Thymus (tissue), 11 donors: Measurements from ENCODE around the gene NUP35. TPM values are rescaled to one million over a fixed set of nuclear protein-coding genes. Genes with fewer than 3 reads are reported as not detected.

Source experiments
- DNase-seq, 9 donors: peaks; one replicate each; pipeline ENCODE4 v3.0.0-alpha.2; 2013; ENCODE audit warnings: low spot score in 9 of 9, low read depth in 6 of 9, missing footprints in 1 of 9
- H3K27ac ChIP-seq, 2 donors: one replicate each; pipeline ENCODE4 v1.5.1; 2013; ENCODE audit warnings: control low read depth in 1 of 2, low read depth in 1 of 2, low read length in 1 of 2, mild to moderate bottlenecking in 1 of 2, moderate library complexity in 1 of 2
- H3K27me3 ChIP-seq, 2 donors: one replicate each; pipeline ENCODE4 v1.5.1; 2013; ENCODE audit warnings: low read length in 1 of 2; ENCODE audit not compliant: control insufficient read depth in 2 of 2, insufficient read depth in 1 of 2
- H3K36me3 ChIP-seq, 2 donors: one replicate each; pipeline ENCODE4 v1.5.1; 2013; ENCODE audit warnings: low read length in 1 of 2, mild to moderate bottlenecking in 1 of 2, moderate library complexity in 1 of 2; ENCODE audit not compliant: control insufficient read depth in 2 of 2, insufficient read depth in 2 of 2
- H3K4me1 ChIP-seq, 2 donors: one replicate each; pipeline ENCODE4 v1.5.1; 2013; ENCODE audit warnings: low read length in 2 of 2; ENCODE audit not compliant: control insufficient read depth in 2 of 2, insufficient read depth in 2 of 2
- H3K4me3 ChIP-seq, 2 donors: one replicate each; pipeline ENCODE4 v1.5.1; 2013; ENCODE audit warnings: low read length in 2 of 2, control low read depth in 1 of 2, mild to moderate bottlenecking in 1 of 2
- H3K9me3 ChIP-seq, 2 donors: one replicate each; pipeline ENCODE4 v1.5.1; 2013; ENCODE audit warnings: low read length in 1 of 2, mild to moderate bottlenecking in 1 of 2; ENCODE audit not compliant: control insufficient read depth in 2 of 2, insufficient read depth in 1 of 2
- WGBS: extraction: QIAGEN DNeasy Blood & Tissue Kit; methylation state at CpG from one replicate; pipeline ENCODE4 v1.1.7; 2013; 5-methylcytosine and 5-hydroxymethylcytosine counted together
- polyA plus RNA-seq: library from polyadenylated mRNA; stranded (reverse); fragments of 200-250 nt; gene quantifications from one replicate; pipeline ENCODE4 v1.2.3, GENCODE V29; 2013
- total RNA-seq: library from RNA; stranded (reverse); fragments of 120-200 nt; gene quantifications from one replicate; pipeline ENCODE4 v1.2.4, GENCODE V29; 2013
- donor health status: healthy.

The NUP35 gene
- total and polyA plus RNA-seq, 2 donors: 12.8 to 29.9 TPM

DNA sequence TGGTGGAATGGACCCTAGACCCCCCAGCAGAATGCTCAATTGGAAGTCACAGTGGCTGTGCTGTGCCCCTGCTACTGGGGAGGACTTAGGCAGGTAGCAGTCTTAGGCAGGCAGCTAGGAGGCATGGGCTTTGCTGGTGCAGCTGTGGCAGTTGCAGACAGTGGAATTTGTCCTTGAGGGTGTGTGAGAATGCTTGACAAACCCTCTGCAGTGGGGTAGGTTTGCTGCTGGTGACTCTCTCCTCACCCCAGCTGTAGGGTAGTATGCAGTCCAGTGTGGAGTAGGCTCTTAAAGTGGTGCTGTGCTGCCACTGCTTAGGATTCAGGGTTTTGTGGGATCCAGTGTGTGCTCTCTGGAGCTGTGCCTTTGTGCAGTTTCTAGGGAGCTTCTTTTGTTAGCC lies 61.3 kb downstream of the NUP35 start:
- no peaks in the 10 kb centered on the region for H3K4me1 ChIP-seq
- no peaks in the 10 kb centered on the region for H3K9me3 ChIP-seq
- no peak overlapping the region for H3K4me3 ChIP-seq
- H3K27me3 ChIP-seq: no peaks in the 10 kb centered on the region
- peaks cover 13 to 16% of the 10 kb centered on the region in 2 donors for H3K36me3 ChIP-seq
- DNase-seq: no peak
- H3K27ac ChIP-seq: no peak overlapping the region

DNA sequence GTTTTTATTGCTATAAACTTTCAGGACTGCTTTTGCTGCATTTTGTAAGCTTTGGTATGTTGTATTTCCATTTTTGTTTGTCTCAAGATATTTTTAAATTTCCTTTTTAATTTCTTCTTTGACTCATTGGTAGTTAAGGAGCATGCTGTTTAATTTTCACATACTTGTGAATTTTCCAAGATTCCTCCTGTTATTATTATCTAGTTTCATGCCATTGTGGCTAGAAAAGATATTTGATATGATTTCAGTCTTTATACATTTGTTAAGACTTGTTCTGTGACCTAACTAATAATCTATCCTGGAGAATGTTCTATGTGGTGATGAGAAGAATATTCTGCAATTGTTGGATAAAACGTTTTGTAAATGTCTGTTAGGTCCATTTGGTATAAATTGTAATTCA lies 62.1 kb downstream of the NUP35 start:
- Histone ChIP-seq H3K27me3 (no peaks in the 10 kb centered on the region), H3K27ac (no peak overlapping the region), H3K4me3 (no peak overlapping the region), H3K9me3 (no peaks in the 10 kb centered on the region), H3K4me1 (no peaks in the 10 kb centered on the region), H3K36me3 (peaks cover 13 to 16% of the 10 kb centered on the region in 2 donors)
- DNase-seq: no peak
- 88% methylated on average over 1 of the region's 1 CpG for WGBS

DNA sequence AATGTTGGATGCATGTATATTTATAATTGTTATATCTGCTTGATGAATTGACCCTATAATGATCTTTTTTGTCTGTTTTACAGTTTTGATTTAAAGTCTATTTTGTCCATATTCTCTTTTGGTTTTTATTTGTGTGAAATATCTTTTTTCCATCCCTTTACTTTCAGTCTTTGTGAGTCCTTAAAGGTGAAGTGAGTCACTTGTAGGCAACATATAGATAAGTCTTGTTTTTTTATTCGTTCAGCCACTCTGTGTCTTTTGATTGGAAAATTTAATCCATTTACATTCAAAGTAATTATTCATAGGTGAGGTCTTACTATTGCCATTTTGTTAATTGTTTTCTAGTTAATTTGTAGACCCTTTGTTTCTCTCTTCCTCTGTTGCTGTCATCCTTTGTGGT lies 62.5 kb downstream of the NUP35 start:
- Histone ChIP-seq H3K9me3 (no peaks in the 10 kb centered on the region), H3K27me3 (no peaks in the 10 kb centered on the region), H3K36me3 (peaks cover 13 to 16% of the 10 kb centered on the region in 2 donors), H3K27ac (no peak overlapping the region), H3K4me1 (no peaks in the 10 kb centered on the region), H3K4me3 (no peak overlapping the region)
- 94% methylated on average over 1 of the region's 1 CpG for WGBS
- no peak for DNase-seq

DNA sequence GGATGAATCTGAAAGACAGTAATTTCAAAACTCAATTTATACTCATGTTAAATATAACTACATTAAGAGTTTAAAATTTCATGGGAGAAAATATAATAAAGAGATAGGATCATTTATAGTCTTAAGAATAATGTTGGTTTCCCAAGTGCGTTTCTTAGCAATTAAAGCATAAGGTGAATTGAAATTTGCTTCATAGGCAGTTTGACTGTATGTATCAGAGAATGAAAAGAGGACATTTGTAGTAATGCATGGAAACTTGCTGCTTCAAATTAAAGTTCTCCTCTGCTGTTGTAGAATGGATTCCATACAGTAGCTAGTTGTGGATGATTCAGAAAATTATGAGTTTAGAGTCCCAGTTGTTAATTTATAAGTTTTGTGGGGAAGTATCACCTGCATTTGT lies 68.1 kb downstream of the NUP35 start:
- Histone ChIP-seq H3K9me3 (no peaks in the 10 kb centered on the region), H3K27ac (no peak overlapping the region), H3K4me3 (no peak overlapping the region), H3K27me3 (no peaks in the 10 kb centered on the region), H3K36me3 (peaks cover 2 to 8% of the 10 kb centered on the region in 2 donors), H3K4me1 (no peaks in the 10 kb centered on the region)
- 96% methylated on average over 1 of the region's 1 CpG for WGBS
- DNase-seq: no peak

DNA sequence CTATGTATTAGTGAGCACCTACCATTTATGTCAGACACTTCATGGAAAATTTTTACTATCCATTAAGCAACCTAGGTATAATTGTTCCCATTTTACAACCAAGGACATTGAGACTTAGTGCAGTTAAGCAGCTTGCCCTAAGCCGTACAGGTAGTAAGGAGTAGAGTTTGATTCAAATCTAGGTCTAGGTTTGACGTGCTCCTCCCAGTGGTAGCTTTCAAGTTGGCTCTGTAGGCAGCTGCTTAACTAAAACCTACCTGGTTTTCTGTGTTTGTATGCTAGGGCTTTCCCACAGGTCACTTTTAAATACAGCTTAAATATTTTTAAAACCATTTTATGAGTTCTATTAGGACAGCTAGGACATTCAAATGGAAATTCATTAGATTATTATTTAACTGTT lies 69.7 kb downstream of the NUP35 start:
- no peak for DNase-seq
- Histone ChIP-seq H3K27me3 (no peaks in the 10 kb centered on the region), H3K27ac (no peak overlapping the region), H3K4me3 (no peak overlapping the region), H3K9me3 (no peaks in the 10 kb centered on the region), H3K36me3 (peaks cover 0 to 2% of the 10 kb centered on the region in 2 donors), H3K4me1 (no peaks in the 10 kb centered on the region)
- over 99% methylated on average over 2 of the region's 2 CpGs for WGBS

DNA sequence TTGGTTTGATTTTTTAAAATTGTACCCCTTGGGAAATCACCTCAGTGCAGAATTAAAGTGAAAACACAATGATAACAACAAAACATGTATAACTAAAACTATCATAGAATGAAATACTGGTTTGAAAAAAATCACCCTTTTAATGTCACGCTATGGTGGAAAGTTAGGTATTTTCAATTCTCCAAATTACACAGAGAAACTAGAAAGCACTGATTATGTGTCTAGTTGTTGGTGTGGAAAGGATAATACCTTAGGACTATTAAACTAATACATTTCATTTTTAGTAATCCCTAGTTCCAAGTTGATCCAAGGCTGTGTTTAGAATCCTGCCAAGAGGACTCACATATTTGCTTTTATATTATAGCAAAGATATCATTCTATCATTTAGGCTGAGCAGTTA lies 71.2 kb downstream of the NUP35 start:
- 97% methylated on average over 1 of the region's 1 CpG for WGBS
- H3K36me3 ChIP-seq: no peaks in the 10 kb centered on the region
- DNase-seq: no peak
- no peaks in the 10 kb centered on the region for H3K9me3 ChIP-seq
- H3K27me3 ChIP-seq: no peaks in the 10 kb centered on the region
- H3K27ac ChIP-seq: no peak overlapping the region
- H3K4me1 ChIP-seq: no peaks in the 10 kb centered on the region
- no peak overlapping the region for H3K4me3 ChIP-seq

DNA sequence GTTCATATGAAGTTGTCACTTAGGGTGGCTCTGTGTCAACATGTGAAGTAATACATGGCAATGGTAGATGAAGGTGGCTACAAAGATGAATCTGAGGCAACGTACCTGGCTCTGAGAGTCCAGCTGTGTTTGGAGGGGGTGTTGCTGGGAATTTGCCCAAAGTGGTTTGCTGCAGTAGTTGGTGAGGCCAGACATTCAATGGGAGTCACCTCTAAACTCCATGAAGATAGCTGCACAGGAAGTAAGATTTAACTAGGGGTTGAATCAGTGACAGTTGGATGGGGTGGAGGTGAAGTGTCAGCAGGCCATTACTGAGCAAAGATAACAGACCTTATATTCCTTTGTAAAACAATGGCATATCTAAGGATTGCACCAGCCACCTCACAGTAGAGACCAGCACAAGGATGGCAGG lies 71.8 kb downstream of the NUP35 start:
- H3K4me1 ChIP-seq: no peaks in the 10 kb centered on the region
- H3K9me3 ChIP-seq: no peaks in the 10 kb centered on the region
- WGBS: 98% methylated on average over 1 of the region's 1 CpG
- no peaks in the 10 kb centered on the region for H3K36me3 ChIP-seq
- no peaks in the 10 kb centered on the region for H3K27me3 ChIP-seq
- DNase-seq: no peak
- no peak overlapping the region for H3K4me3 ChIP-seq
- no peak overlapping the region for H3K27ac ChIP-seq

DNA sequence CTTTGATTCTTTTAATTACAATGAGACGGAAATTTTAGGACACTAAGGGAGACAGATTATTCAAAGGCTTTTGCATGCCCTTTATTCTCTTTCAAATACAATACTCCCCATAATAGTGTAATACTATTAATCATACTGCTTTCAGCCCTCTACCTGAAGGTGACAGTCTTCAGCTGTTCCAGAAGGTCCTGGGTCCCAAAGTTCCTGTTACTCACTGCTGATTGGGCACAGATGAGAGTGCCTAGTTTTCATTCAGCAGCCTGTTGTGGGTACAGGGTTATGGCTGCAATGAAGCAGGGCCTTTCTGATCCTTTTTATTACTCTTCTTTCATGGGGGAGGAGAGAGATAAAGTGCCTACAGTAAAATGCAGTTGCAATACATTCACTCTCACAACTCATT lies 80.2 kb downstream of the NUP35 start:
- Histone ChIP-seq H3K9me3 (no peaks in the 10 kb centered on the region), H3K27ac (no peak overlapping the region), H3K4me1 (no peaks in the 10 kb centered on the region), H3K4me3 (no peak overlapping the region), H3K27me3 (no peaks in the 10 kb centered on the region), H3K36me3 (no peaks in the 10 kb centered on the region)
- DNase-seq: no peak
- WGBS: 98% methylated on average over 1 of the region's 1 CpG

DNA sequence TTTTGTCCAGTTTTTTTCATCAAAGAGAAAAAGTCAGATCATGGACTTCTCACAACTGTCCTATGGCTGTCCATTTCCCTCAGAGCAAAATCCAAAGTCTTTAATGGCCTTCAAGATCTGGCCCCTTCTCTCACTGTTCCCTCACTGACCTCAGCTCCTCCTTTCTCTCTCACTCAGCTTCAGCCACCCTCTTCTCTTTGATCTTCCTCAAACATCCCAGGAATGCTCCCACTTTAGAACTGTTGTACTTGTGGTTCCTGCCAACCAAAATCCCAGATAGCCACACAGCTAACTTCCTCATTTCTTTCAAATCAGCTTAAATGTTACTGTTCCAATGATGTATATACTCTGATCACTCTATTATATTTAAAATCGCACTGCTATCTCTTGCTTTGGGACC lies 82.9 kb downstream of the NUP35 start:
- Histone ChIP-seq H3K27ac (no peak overlapping the region), H3K27me3 (no peaks in the 10 kb centered on the region), H3K4me3 (no peak overlapping the region), H3K9me3 (no peaks in the 10 kb centered on the region), H3K36me3 (no peaks in the 10 kb centered on the region), H3K4me1 (no peaks in the 10 kb centered on the region)
- DNase-seq: no peak
- WGBS: 96% methylated on average over 1 of the region's 1 CpG

DNA sequence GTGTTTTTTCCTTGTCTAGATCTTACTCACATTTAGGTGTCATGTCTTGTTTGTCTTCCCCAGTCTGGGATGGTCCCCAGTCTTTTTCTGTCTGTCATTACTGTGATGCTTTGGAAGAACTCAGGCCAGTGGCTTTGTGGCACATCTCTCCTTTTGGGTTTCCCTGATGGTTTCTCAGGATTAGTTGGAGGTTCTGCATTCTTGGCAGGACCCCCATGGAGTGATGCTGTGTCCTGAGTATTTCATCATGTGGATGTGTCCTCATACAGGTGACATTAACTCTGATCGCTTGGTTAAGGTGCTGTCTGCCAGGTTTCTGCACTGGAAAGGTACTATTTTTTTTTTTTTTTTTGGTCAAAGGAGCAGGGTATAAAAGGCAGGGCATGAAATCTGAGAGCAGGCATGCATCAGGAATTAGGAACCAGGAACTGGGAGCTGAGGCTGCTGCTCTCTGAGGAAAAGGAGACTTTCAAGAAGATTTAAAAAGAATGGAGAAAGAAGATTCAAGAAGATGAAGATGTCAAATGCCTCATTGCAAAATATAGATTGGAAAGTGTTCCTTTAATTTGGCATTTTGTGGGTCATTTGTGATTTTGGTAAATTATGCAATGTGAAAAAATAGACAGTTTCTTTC lies 85.3 kb downstream of the NUP35 start:
- Histone ChIP-seq H3K27ac (no peak overlapping the region), H3K4me1 (no peaks in the 10 kb centered on the region), H3K9me3 (no peaks in the 10 kb centered on the region), H3K4me3 (no peak overlapping the region), H3K36me3 (no peaks in the 10 kb centered on the region), H3K27me3 (no peaks in the 10 kb centered on the region)
- 97% methylated on average over 1 of the region's 1 CpG for WGBS
- no peak for DNase-seq
